NCI-H748 treated with DMSO at 0.1 percent for 48 hours (cell line): Measurements from ENCODE around the gene CHD2.

Experiments
- DNase-seq: peaks from one replicate; lab custom pipeline; 2025; lab: John Stamatoyannopoulos, UW

The CHD2 gene

DNA sequence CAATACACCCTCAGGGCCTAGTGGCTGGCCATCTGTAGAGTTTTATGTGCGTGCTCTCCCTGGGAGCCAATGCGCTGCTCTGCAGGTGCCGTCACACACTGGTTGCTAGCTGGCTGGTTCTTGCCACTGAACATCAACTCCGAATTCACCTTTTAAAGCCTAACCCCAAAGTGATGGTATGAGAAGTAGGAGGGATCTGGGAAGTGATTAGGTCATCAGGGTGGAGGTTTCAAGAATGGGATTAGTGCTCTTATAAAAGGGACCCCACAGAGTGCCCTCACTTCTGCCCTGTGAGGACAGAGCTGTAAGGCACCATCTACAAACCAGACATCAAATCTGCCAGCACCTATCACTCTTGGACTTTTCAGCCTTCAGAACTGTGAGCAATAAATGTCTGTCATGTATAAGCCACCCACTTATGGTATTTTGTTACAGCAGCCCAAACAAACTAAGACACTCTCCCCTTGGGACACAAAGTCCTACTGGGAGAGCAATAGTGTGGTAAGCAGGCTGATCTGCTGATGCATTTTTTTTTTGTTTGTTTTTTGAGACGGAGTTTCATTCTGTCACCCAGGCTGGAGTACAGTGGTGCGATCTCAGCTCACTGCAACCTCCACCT is 168.6 kb downstream of the CHD2 start:
- no peak for DNase-seq

DNA sequence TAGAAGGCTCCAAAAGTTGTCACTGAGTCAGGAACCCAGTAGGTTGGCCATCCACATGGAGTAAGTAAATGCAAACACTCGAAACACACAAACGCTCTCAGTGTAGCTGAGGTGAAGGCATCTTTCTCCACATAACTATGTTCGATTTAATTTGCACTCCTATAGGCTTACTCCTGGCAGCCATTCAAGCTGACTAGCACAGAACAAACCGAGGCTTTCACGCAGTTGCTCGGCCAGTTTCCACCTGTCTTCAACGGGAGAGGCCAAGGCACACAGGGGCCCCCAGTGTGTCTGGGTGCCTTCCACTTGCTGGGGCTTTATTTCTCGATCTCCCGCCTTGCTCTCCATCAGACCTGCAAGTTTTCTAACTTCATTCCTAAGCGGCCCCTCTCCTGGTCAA is 170.0 kb downstream of the CHD2 start:
- no peak for DNase-seq

DNA sequence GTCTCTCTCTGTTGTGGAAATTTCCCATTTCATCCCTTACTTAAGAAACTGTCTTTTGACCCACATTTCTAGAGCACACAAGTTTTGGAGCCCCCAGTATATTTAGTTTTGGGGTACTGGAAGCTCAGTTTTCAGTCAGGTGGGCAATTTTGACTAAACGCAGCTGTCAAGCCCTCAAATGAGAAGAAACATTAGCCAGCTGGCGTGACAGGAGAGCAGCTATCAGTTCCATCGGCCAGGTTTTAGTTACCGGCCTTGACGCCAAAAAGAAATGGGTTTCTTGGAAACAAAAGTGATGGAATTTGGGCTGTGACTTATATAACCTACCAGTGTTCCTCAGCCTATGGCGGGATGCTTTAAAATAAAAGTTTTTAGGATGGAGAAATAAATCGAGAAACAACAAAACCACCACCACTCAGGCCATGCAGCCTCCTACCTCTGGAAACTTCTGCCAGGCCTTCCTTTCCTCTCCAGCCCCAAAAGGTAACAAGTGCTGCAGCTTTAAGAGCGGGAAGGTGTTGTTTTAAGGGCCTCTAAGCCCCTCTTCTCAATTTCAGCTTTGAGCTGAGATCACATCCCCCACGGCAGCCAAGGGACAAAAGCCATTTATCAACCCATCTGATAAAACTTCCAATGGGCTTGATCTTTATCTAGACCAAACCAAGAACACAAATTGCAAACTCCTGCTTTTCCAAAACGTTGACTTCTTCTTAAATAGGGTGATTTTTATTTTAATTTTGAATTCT is 170.6 kb downstream of the CHD2 start:
- no peak for DNase-seq

DNA sequence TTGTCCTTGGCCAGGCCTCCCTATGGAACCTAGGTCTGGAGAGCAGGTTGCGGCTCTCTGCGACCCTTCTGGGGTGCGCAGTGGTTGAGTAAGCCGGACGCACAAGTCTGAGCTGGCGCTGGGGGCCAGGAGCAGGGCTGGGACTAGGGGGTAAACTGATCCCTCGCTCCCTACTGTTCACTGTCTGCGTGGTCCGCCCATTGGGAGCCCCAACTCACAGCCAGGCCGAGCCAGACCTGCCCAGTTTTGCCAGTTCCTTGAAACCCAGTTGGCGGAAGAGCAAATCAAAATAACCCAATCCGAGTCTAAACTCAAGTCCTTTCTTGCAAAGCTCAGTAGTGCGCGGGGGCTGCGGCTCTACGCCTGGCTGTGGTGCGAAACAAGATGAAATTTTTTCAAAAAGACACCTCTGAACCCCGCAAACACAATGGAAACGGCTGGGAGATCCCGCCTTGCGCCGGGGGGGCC is 171.4 kb downstream of the CHD2 start:
- no peak for DNase-seq

DNA sequence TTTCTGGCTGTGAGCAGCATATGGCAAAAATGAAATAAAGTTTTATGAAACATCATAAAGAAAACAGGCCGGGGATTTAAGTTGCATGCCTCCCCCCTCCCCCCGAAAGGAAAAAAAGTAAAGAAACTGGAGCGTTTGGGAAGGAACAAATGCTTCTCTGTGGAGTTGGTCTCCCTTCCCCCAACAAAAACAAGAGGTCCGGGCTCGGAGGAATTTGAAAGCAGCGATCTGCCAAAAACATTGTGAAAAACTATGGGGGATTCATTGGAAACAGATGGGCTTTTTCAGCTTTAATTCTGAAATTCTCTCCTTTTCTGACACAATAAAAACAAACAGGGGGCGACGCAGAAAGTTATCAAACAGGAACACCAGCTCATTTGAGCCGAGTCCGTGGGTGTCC is 171.9 kb downstream of the CHD2 start:
- no peak for DNase-seq

DNA sequence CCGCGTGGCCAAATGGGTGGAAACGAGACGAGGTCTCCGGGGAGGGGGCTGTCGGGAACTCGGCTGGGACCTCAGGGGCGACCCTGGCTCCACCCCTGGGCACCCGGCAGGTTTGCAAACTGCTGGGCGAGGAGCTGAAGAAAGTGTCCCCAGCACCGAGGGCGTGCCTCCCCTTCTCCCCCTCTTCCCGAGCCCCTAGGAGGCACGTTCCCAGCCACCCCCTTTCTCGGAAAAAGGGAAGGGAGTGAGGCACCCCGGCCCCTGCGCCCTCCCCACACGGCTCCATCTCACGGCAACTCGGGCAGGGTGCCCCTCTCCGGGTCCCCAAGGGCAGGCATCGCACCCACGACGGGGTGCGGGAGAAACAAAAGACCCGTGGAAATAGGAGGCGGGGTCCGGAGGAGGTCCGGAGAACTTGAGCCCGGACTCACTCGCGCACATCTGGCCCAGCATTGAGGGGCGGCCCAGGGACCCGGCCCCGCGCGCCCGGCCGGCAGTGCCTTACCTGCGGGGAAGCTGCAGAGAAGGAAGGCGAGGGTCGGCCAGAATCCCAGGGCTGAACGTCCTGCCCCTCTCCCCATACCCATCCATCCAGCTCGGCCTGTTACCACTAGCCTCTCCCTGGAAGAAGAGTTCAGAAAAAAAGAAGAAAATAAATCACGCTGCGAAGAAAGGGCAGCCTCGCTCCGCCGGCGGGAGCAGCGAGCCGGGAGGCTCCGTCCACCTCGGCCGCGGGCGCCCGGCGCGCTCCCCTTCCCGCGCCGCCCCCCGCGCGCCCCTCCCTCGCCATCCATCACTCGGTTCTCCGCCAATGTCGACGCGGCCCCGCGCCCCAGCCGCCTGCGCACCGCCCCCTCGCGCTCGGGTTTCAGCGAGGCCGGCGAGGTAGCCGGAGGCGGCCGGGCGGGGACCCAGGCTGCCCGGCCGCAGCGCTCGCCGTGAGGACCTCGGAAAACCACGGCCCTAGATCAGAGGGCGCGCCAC is 172.6 kb downstream of the CHD2 start:
- DNase-seq = peak; percentile 59

DNA sequence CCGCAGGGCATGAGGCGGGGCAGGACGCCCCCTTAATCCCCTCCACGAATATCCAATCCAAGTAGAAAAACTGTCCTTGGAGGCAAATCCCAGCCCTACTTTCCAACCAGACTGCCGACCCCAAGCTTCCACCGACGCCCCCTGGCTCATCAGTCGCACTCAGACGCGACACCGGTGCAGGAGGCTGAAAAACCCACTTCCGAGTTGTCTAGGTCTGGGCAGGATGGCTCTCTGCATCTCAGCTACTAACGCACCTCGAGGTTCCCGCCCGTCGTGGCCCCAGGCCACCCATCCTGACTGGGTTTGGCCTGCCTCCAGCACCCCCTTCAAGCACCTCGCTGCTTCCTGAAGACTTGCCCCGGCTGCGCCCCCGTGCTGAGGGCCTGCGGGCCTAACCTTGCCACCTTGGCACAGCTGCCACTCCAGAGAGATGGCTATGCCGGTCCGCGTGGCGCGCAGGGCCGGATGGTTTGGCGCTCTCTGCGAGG is 173.4 kb downstream of the CHD2 start:
- DNase-seq = no peak

DNA sequence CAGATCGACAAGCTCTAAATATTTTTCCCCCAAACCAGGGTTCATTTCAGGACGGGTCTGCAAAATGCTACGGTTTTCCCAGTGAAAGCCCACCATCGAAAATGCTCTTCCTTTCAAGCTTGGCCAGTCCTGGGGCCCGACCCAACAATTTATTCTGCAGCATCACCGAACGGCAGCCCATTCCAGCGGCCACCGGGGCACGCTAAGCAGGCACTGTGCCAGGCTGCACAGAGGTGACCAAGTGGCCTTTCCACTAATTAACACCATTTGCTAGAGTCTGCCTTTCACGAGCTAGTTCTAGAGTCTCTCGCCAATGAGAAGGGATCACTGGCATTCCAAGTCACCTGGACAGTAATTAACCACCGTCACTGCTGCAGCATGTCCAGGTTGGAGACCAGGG is 174.5 kb downstream of the CHD2 start:
- DNase-seq = no peak

DNA sequence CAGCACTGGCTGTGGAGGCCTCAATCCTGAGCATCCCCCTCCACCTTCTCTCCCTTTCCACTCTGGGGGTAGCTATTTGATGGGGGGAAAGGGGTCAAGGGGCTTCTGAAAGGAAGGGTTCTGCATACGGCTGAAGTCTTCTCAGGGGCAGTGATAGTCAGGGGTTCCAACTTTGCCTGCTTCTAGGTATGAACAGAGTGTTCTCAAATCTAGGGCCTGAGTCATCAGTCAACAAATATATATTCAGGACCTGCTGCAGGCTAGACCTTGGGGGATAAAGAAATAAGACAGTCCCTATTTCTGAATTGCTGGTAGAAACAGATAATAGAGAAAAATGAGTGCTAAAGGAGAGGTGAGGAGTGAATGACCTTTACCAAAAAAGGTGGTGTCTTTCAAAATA is 176.1 kb downstream of the CHD2 start:
- no peak for DNase-seq

DNA sequence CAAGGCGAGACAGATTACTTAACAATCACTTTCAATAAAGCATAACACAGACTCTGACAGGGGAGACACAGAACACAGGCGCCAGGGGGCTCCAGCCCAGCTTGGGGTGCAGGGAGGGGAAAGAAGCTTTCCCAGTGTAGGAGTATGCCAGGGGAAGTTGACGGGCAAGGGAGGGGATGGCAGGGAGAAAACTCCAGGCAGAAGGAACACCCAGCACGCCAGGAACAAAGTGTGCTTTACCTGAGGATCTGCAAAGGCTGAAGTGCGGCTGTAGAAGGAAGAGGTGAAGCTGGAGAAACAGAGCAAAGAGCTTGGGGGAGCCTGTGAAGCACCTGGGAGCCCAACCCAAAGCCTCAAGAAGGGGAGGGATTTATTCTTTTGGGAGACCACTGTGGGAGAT is 176.8 kb downstream of the CHD2 start:
- DNase-seq = no peak
